Hepatocyte (in vitro differentiated cells): Measurements from ENCODE around the gene LUZP4.

Experiments
- EZH2 ChIP-seq: fragments of 200-600 bp; sonication (generic); IDR thresholded peaks from 2 replicates; pipeline ENCODE4 v1.6.1; 2016; ENCODE audit warnings: antibody characterized with exemption, mild to moderate bottlenecking, borderline replicate concordance
- TF ChIP-seq, protein P1 (sequence below): fragments of 200-600 bp; sonication (generic); IDR thresholded peaks from 2 replicates; pipeline ENCODE4 v1.5.1; 2016; ENCODE audit warnings: antibody characterized with exemption, mild to moderate bottlenecking; ENCODE audit not compliant: poor library complexity

DNA sequence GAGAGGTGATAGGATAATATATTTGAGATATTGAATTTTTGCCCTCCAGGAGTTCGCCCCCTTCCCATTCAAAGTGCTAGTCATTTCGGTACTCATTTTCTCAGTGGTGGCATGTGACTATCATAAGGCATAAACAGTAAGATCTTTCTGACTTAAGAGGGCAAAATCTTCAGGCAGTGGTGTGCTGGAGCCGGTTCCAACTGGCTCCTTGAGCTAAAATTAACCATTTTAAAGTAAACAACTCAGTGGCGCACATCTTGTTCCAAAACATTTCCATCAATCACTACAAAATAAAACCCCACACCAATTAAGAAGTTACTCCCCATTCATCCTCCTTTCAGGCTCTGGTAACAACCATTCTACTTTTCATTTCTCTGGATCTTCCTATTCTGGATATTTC lies 43.3 kb downstream of the LUZP4 start:
- TF ChIP-seq, protein P1, sequence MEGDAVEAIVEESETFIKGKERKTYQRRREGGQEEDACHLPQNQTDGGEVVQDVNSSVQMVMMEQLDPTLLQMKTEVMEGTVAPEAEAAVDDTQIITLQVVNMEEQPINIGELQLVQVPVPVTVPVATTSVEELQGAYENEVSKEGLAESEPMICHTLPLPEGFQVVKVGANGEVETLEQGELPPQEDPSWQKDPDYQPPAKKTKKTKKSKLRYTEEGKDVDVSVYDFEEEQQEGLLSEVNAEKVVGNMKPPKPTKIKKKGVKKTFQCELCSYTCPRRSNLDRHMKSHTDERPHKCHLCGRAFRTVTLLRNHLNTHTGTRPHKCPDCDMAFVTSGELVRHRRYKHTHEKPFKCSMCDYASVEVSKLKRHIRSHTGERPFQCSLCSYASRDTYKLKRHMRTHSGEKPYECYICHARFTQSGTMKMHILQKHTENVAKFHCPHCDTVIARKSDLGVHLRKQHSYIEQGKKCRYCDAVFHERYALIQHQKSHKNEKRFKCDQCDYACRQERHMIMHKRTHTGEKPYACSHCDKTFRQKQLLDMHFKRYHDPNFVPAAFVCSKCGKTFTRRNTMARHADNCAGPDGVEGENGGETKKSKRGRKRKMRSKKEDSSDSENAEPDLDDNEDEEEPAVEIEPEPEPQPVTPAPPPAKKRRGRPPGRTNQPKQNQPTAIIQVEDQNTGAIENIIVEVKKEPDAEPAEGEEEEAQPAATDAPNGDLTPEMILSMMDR = no peak
- TF ChIP-seq EZH2 = no peak
